Transverse colon (tissue), 4 donors: ENCODE measurements around the gene PAX8. TPM values are rescaled to one million over a fixed set of nuclear protein-coding genes. Genes with fewer than 3 reads are reported as not detected.

Experiments used
- DNase-seq: peaks from one replicate; pipeline ENCODE4 v3.0.0-alpha.2; 2019
- H3K27ac ChIP-seq, 4 donors: fragments of 200-600 bp; sonication (generic); 2 replicates each; pipeline ENCODE4 v1.5.1; 2016 to 2018; ENCODE audit warnings: inconsistent platforms in 4 of 4
- H3K27me3 ChIP-seq: fragments of 200-600 bp; sonication (generic); 2 replicates; pipeline ENCODE4 v1.5.1; 2017; ENCODE audit warnings: inconsistent platforms
- H3K36me3 ChIP-seq, 4 donors: fragments of 200-600 bp; sonication (generic); 2 replicates each; pipeline ENCODE4 v1.5.1; 2017 to 2019; ENCODE audit warnings: inconsistent platforms in 4 of 4
- H3K4me1 ChIP-seq, 4 donors: fragments of 200-600 bp; sonication (generic); 2 replicates each; pipeline ENCODE4 v1.5.1; 2017 to 2020; ENCODE audit warnings: inconsistent platforms in 4 of 4
- H3K4me3 ChIP-seq, 4 donors: fragments of 200-600 bp; sonication (generic); 1 replicate in 1 of 4; 2 replicates in 3 of 4; pipeline versions ENCODE4 v1.5.1 to v1.6.1; 2017 to 2019; ENCODE audit warnings: inconsistent platforms in 4 of 4
- H3K9me3 ChIP-seq, 2 donors: fragments of 200-600 bp; sonication (generic); 2 replicates each; pipeline ENCODE4 v1.5.1; 2017 to 2019; ENCODE audit warnings: inconsistent platforms in 2 of 2
- CTCF ChIP-seq, 5 experiments: fragments of 200-600 bp in 3 of 5; fragments of 450-650 bp in 2 of 5; sonication (generic) in 3 of 5; IDR thresholded peaks; 1 replicate in 2 of 5; 2 replicates in 3 of 5; pipeline ENCODE4 v1.5.1; 2016 to 2017; ENCODE audit warnings: antibody characterized with exemption in 5 of 5, inconsistent platforms in 3 of 5, mild to moderate bottlenecking in 2 of 5, moderate library complexity in 1 of 5
- EP300 ChIP-seq: sonication (generic); formaldehyde crosslinking; IDR thresholded peaks from one replicate; pipeline ENCODE4 v1.6.1; 2017; ENCODE audit warnings: antibody characterized with exemption, low read depth
- POLR2A ChIP-seq: fragments of 450-650 bp; IDR thresholded peaks from one replicate; pipeline ENCODE4 v1.6.1; 2016; ENCODE audit warnings: antibody characterized with exemption, mild to moderate bottlenecking, moderate library complexity
- POLR2AphosphoS5 ChIP-seq, 3 donors: sonication (generic); formaldehyde crosslinking; IDR thresholded peaks; one replicate each; pipeline ENCODE4 v1.6.1; 2016; ENCODE audit warnings: antibody characterized with exemption in 3 of 3
- WGBS, 2 donors: methylation state at CpG; one replicate each; pipeline ENCODE4 v1.1.5; 2018; ENCODE audit warnings: low coverage in 1 of 2; 5-methylcytosine and 5-hydroxymethylcytosine counted together
- in situ Hi-C, 4 donors: fragments of 200-750 bp; cut with MboI; loops; one replicate each; pipeline versions ENCODE4 v1.15.0 to v1.15.1; 2017; ENCODE audit warnings: low sequenced_read_pairs in 3 of 4, low pct_ligation_motif_present in 1 of 4, low pct_unique_long_range_greater_than_20kb in 1 of 4
- intact Hi-C: fragments of 100-400 bp; cut with DNase I; formaldehyde crosslinking; loops from one replicate; pipeline ENCODE4 v1.15.1; 2023; ENCODE audit warnings: low total_unique reads
- total RNA-seq, 4 donors: library from RNA; depleted of rRNA; stranded (reverse); fragments of >200 nt; gene quantifications; one replicate each; pipeline ENCODE4 v1.1.0, GENCODE V29; 2016

Gene PAX8
- total RNA-seq, 4 donors from 2014 or later, result 1.6 to 13.7 (median 8.3) TPM

DNA sequence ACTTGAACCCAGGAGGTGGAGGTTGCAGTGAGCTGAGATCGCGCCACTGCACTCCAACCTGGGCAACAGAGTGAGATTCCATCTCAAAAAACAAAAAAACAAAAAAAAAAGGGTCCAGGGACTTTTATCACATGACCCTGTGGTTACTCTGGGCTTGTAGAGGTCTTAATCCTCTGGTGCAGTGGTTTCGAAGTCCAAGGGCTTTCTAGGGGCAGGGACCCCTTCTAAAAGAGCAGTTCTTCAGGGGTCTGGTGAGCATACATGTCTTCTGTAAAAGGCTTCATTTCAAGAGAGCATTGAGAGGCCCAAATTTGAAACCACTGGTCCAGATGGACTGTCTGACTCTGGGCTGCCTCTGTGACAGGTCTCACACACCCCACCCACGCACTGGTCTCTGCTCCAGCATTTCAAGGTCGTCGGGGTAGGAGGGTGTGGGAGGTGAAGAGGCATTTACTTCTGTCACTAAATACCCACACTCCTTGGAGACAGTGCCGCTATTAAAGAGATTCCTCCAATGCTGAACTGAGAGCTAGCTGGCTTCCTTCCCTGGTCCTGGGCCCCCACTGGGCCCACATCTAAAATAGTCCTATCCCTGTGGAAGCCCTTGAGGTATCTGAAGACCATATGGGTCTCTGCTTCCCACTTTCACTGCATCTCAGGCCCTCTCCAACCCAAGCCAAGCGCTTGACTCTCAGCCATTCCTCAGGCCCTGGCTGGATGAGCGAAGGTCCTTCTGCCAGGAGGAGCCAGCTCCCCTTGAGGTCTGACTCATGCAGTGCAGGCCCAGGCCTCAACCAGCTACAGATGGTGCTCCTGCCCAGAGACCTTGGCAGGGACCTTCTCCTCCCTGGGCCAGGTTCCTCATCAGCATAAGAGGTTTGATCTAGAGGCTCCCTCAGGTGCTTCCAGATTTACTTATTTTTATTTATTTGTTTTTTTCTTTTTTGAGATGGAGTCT lies 44.8 kb downstream of the PAX8 start:
- in situ Hi-C loops (no loop called here), intact Hi-C loops (loop anchor here (2.0 kb wide), 1 partner anchor 25 kb away; no protein-coding TSS in a partner anchor)
- Histone ChIP-seq H3K4me3 (no peak overlapping the region), H3K9me3 (no peaks in the 10 kb centered on the region), H3K27me3 (no peaks in the 10 kb centered on the region), H3K4me1 (peaks cover 0 to 5% (median 0%) of the 10 kb centered on the region in 4 donors), H3K36me3 (no peaks in the 10 kb centered on the region), H3K27ac (no peak overlapping the region)
- no peak for TF ChIP-seq EP300
- TF ChIP-seq CTCF (IDR thresholded peaks at IDR 0.05), result no peak
- no peak for TF ChIP-seq POLR2A
- TF ChIP-seq POLR2AphosphoS5 (IDR thresholded peaks at IDR 0.05), result no peak
- DNase-seq, result no peak
- 83 to 100% methylated on average over 3 to 9 of the region's 9 CpGs for WGBS, 2 donors

DNA sequence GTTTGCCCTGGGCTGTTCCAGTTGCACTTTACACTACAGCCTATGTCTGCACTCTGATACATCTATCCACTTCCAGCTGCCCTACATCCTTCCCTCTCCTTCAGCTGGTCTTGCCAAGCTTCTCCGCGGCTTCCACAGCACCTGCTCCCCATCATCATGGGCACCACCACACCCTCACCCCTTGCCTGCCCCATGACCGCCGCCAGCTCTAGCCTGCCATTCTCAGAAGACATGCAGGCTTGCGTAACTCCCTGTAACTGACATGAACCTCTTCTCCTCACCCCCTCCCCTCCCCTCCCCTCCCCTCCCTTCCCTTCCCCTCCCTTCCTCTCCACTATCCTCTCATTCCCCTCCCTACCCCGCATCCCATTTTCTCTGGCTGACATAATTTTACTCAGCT lies 46.0 kb downstream of the PAX8 start:
- in situ Hi-C loops (no loop called here), intact Hi-C loops (loop anchor here (2.0 kb wide), 1 partner anchor 24 kb away; no protein-coding TSS in a partner anchor)
- H3K36me3 ChIP-seq, result no peaks in the 10 kb centered on the region
- no peak for TF ChIP-seq EP300
- no peak for TF ChIP-seq POLR2A
- no peak for TF ChIP-seq CTCF (IDR thresholded peaks at IDR 0.05)
- no peak for TF ChIP-seq POLR2AphosphoS5 (IDR thresholded peaks at IDR 0.05)
- H3K9me3 ChIP-seq, result no peaks in the 10 kb centered on the region
- WGBS, 2 donors, result 89 to 100% methylated on average over 1 to 6 of the region's 6 CpGs
- H3K27ac ChIP-seq, result no peak overlapping the region
- H3K27me3 ChIP-seq, result no peaks in the 10 kb centered on the region
- DNase-seq, result no peak
- no peak overlapping the region for H3K4me3 ChIP-seq
- H3K4me1 ChIP-seq, result peaks cover 0 to 5% (median 0%) of the 10 kb centered on the region in 4 donors

DNA sequence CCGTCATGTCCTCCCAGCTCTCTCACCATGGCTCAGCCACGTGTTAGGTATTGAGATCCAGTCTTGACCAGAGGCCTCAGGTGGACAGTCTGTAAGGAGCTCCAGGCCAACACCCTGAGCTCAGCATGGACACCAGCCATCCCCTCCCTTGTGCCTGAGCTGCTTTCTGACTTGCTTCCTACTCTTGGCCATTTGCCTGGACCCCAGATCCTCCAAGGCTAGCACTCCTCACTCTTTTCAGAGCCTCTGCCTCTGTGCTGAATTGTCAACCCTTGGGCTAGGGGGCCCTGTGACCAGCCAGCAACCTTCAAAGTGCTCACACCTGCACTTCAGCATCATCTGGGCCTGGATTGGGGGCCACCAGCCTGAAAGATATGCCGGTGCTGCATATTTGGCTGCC lies 46.6 kb downstream of the PAX8 start:
- TF ChIP-seq CTCF (IDR thresholded peaks at IDR 0.05), result no peak
- no peak for TF ChIP-seq POLR2A
- no peak for TF ChIP-seq POLR2AphosphoS5 (IDR thresholded peaks at IDR 0.05)
- TF ChIP-seq EP300, result no peak
- intact Hi-C loops, result loop anchor here (2.0 kb wide), 1 partner anchor 23 kb away; no protein-coding TSS in a partner anchor
- Histone ChIP-seq H3K4me3 (no peak overlapping the region), H3K9me3 (no peaks in the 10 kb centered on the region), H3K27ac (no peak overlapping the region), H3K4me1 (peaks cover 0 to 5% (median 0%) of the 10 kb centered on the region in 4 donors), H3K36me3 (no peaks in the 10 kb centered on the region), H3K27me3 (no peaks in the 10 kb centered on the region)
- DNase-seq, result no peak
- in situ Hi-C loops, result no loop called here
- WGBS, 2 donors, result 96% methylated on average over 3 of the region's 3 CpGs; no CpG with 5 or more reads in 1 of the 2 donors

- in situ Hi-C loops (no loop called here), intact Hi-C loops (no loop called here)
- H3K27ac ChIP-seq, result no peak overlapping the region
- 39% methylated on average over 3 of the region's 3 CpGs; no CpG with 5 or more reads in 1 of the 2 donors for WGBS, 2 donors
- peaks cover 0 to 5% (median 0%) of the 10 kb centered on the region in 4 donors for H3K4me1 ChIP-seq
- DNase-seq, result no peak
- no peak overlapping the region for H3K4me3 ChIP-seq
- no peaks in the 10 kb centered on the region for H3K9me3 ChIP-seq
- TF ChIP-seq EP300, result no peak
- no peak for TF ChIP-seq POLR2A
- TF ChIP-seq POLR2AphosphoS5 (IDR thresholded peaks at IDR 0.05), result no peak
- TF ChIP-seq CTCF (IDR thresholded peaks at IDR 0.05), result no peak
- H3K36me3 ChIP-seq, result no peaks in the 10 kb centered on the region
- no peaks in the 10 kb centered on the region for H3K27me3 ChIP-seq
These were observed 47.7 kb downstream of the PAX8 start for GRCh38 chr2:113231064-113231463.
